SHP77 (cell line): ENCODE results near the gene CEP97.
A peak's percentile ranks its signal among the peaks of the same experiment; 100 is the strongest.
"Not testable (repeated sequence)": the region's sequence is repeated elsewhere in the genome, so short reads cannot be mapped to it uniquely, and the experiment has no call there.

Experiments used
- DNase-seq, 2 experiments: peaks; one replicate each; lab custom pipeline; 2025; lab: John Stamatoyannopoulos, UW

Gene CEP97

DNA sequence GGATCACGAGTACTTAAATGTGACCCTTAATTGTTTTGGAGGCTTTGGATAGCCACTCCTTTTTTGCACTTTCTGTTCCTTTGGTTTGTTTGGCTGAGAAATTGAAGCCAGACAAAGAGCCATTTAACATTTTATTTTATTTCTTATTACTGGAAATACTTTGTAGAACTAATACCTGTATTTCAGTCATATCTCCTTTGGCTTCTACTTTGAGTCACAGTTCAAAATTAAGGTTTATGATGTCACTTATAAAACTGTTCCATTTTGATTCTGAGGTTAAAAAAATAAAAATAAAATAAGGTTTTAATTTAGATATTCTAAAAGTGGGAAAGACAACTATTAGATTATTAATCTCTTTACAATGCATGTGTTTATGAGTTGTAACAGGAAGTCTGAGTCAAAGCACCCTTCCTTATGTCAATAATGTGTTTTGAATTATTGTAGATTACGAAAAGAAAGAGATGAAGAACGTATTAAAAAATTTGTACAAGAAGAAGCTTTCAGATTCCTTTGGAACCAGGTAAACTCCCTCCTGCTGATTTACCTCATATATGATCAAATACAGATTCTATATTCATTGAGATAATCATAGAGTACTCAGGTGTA lies 37.7 kb downstream of the CEP97 start:
- DNase-seq, result no peak

DNA sequence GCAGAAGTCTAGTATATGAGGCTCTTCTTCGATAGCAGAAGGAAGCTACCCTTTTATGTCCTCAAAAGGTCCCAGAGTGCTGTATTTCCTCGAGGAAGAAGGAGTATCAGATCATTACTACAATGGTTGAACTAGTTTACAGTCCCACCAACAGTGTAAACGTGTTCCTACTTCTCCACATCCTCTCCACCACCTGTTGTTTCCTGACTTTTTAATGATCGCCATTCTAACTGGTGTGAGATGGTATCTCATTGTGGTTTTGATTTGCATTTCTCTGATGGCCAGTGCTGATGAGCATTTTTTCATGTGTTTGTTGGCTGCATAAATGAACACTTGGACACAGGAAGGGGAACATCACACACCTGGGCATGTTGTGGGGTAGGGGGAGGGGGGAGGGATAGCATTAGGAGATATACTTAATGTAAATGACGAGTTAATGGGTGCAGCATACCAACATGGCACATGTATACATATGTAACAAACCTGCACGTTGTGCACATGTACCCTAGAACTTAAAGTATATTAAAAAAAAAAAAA lies 53.4 kb downstream of the CEP97 start:
- DNase-seq, result not testable (repeated sequence)

DNA sequence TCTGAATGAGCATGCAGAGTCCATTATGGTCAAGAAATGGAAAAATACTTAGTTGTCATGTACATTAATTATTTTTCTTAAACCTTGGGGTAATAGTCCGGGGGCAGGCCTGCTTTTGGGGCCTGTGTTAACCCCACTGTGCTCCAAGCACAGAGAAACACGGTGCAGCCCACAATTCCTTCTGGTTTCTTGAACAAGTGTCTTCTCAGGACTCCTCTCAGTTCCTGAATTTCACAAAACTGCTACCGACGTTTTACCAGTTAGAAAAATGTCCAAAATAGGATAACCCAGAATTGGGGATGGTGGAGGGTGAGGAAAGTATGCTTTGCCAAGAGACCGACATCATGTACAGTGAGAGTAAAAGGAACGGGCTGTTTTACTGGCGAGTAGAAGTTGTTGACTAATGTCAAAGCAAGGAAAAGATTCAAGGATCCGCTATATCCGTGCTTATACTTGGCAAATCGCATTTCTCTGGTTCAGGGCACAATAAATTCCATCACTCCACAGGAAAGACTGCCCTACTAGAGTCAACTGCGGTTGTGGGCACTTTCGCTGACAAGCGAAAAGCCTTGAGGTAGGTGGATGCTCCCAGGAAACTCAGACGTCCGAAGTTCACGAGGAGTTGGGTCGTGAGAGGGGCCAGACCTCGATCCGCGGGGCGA lies 54.1 kb downstream of the CEP97 start:
- no peak for DNase-seq

DNA sequence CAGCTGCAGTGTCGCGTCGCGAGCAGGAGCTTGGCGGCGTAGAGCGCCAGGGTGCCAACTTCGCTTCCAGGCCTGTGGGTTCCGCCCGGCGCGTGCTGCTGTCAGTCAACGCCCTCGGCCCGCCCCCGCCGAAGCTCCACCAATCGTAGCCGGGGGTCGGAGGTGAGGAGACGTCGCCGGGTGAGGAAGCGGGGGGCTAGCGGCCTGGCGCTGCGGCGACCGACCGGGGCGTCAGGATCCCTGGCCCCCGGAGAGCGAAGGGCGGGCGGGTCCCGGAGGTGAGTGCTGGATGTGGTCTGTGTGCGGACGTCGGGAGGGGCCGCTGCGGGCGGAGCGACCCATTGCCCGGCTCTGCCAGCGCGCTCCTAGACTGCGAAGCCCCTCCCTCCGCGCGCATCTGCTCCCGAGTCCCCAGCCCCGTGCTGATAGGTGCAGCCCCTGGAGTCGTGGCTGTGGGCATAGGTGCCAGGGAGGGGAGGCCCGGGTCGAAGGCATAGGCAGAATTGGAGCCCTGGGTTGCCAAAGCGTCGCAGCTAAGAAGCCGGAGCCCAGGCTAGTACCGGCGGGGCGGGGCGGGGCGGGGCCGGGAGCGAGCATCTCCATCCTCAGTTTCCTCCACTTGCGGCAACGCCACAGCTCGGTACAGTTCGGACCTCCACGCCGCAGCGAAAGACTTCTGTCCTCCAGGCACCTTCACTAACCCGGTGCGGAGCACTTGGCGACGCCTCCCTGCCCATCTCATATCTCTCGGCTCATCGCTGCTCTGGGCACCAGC lies 54.8 kb downstream of the CEP97 start, which contains the start of gene NXPE3:
Gene NXPE3 (plus strand): TSS at position 165 of the 775 bp plus-strand sequence. CDS start 6,386 bp downstream, outside the sequence.
- DNase-seq, result peak; percentile 76 to 86

DNA sequence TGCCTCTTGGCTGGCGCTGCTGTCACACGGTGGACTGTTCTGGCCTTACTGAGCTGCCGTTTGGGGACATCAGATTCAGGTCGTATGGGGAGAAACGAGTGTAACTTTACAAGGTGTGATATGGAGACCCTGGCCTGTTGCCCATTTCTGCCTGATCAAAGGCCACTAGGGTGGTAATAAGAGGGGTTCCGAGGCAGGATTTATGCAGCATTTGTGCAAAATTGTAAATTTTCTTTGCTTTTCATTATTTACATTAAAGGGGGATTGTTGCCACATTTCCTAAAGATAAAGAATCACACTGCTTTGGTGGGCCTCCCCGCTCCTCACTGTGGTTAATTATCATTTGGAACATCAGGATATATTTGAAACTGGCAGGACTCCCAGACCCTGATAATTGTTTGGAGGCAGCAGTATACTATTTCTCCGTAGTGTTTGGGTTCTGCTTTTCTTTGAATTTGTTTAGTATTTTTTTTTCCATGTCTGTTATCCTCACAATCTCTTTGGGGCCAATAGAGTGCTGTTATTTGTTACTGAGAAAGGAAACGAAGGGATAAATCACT lies 55.5 kb downstream of the CEP97 start:
- DNase-seq, result no peak

DNA sequence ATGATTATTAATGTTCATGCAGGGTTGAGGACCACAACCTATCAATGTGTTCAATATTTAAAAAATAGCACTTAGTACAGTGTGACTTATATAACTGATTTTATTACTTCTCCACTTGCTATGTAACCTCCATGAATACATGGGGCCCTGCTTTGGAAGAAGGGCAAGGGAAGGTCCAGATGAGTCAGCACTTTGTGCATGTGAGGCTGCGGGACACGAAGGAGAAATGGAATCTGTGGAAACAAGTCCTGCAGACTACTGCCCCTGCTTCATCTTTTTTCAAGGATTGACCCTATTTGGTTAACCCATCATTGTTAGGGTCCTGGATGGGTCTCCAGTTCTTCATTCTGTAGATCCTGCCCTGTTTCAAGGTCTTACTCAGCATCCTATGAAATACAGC lies 56.2 kb downstream of the CEP97 start:
- DNase-seq, result peak; percentile 2 to 31

DNA sequence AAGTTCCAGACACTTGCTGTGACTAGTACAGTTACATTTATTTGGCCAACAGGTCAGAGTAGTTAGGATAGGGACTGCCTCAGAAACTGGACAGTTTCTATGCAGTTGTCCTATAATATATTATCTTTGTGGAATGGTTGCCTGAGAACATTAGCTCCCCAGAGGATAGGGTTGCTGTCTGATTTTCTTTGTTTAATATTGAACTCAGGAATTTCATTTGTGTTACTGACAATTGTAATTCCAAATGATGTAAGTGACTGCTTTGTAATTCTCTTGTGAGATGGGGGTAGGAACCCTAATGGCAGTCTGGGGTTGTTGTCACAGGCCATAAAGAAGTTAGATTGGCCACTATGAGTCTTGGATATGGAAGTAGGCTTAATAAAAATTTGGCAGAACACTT lies 56.8 kb downstream of the CEP97 start:
- no peak for DNase-seq

DNA sequence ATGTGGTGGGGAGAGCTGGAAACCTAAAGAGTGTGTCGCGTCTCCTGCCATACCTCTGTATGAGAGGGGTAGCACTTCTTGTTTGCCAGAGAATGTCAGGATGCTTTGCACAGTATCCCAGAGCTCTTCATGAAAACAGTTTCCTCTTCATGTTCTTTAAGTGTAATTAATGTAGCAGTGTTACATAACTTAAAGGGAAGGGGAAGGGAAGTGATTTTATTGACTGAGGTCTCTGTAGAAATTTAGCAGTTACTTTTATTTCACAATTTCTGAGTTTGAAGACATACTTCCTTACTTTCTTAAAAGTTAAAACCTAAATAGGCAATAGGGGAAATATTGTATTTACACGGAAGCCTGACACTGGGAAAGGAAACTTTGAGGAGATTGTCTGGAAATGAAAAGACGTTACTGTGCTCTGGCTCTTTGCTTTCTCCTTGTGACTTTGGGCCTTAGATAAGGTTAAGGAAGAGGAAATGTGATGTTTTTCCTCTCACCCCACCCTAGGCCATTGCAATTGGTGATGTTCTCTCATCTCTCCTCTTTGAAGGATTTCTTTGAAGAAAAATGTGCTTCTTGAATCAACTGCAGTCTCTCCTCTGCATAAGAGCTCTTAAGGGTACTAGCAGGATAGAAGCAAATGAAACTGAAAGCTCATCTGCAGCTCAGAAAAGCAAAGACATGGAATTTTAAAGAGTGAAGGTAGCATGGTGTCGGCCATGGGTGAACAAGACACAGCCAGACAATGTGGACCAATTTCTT lies 60.6 kb downstream of the CEP97 start:
- DNase-seq, result no peak

DNA sequence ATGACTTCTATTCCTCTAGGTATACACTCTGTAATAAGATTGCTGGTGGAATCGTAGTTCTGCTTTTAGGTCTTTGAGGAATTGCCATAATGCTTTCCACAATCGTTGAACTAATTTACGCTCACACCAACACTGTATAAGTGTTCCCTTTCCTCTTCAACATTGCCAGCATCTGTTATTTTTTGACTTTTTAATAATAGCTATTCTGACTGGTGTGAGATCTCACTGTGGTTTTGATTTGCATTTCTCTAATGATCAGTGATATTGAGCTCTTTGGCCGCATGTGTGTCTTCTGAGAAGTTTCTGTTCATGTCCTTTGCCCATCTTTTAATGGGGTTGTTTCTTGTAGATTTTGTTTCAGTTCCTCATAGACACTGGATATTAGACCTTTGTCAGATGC lies 67.4 kb downstream of the CEP97 start:
- no peak for DNase-seq

DNA sequence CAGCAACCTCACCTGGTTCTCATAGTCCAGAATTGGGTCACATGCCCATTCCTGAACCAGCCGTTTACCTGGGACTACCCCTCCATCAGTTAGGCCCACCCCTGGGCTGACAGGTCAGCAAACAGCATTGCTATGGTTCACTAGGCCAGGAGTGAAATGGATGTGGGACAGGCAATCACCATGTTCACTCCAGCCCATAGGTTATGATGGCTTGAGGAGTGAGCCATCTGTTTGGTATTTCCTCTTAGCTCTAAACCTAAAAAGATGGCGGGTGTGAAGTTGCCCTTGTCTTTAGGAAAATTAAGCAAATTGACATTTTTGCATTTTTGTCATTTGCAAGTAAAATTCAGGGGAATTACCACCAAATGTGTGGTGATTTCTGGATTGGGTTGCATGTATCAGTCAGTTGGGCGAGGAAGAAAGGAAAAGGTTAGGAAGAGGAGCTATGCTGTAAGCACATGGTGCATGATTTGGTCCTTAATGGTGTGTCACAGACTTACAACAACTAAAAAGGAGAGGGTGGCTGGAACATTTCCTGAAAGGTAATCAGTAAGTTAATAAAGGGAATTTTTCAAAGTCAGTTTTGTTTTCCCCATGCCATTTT lies 71.8 kb downstream of the CEP97 start:
- DNase-seq, result no peak

DNA sequence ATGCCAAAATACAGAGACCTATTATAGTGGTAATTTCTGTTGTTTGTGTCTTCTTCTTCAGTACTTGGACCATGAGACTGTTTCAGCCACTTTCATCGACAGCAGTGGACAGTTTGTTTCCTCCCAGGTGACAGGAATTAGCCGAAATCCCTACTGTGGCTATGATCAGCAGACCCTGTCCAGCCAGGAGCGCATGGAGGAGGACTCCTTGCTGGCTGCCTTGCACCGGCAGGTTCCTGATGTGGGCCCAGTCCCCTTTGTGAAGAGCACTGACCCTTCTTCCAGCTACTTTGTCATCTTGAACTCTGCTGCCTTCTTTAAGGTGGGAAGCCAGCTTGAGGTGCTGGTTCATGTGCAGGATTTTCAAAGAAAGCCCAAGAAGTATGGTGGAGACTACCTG lies 76.8 kb downstream of the CEP97 start:
- no peak for DNase-seq

DNA sequence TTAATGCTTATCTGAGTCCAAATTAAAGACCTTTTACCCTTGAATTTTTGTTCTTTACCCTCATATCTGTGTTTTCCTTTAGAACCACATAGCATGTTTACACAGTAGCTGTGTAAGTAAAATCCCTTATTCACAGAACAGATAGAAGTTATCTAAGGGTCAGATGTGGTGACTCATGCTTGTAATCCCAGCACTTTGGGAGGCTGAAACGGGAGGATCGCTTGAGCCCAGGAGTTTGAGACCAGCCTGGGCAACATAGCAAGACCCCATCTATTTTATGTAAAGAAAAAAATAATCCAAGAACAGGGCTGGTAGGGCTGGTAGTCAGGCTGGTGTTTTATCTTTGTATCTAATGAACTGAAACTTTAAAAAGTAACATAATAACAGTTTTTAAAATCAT lies 77.8 kb downstream of the CEP97 start:
- no peak for DNase-seq

DNA sequence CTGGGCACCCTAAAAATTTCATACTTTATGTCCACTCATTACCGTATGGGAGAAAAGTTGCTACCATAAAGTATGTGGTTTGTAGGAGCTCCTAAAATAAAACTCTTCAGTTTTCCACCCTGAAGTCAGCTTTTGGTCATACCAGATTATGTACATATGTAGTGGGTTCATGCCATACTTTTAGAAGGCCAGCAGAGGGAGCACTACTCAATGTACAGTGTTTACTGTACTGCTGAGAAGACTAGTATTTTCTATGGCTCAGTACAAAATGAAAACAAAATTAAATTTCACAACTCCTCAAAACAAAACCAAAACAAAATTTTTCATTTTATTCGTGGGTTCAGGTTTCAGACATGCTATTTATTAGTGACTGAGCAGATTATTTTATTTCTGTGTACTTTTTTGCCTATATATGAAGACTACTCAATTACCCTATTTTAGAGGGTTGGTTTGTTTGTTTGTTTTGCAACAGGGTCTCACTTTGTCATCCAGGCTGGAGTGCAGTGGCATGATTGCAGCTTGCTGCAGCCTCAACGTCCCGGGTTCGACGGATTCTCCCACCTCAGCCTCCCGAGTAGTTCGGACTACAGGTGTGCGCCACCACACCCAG lies 78.9 kb downstream of the CEP97 start:
- DNase-seq, result peak; percentile 57 to 68

DNA sequence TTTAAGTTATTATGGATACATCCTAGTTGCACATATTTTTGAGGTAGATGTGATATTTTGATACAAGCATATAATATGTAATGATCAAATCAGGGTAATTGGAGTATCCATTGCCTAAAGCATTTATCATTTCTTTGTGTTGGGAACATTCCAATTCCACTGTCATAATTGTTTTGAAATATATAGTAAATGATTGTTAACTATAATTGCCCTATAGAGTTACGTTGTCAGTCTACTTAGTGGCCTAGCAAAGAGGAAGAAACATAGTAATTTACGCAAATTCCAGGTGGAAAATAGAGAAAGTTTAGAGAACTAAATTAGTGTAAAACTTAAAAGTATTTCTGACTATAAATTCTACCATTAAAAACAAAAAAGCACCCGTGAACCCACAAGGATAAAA lies 79.5 kb downstream of the CEP97 start:
- DNase-seq, result no peak

DNA sequence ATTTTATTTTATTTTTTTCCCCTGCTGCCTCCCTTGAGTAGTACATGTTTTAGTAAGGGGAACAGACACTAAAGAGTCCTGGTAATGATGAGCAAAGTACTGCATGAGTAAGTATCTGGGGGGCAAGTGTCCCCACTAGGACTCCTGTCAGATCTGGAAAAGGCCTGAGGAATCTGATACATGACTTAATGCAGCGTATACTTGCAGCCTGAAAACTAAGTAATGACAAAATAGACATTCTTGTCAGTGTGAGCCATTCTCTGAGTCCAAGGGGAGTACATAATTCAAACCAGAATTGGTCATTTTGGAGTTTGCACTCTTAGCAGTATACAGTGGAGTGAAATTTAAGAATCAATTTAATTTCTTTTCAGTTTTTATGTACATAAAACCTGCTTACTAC lies 82.1 kb downstream of the CEP97 start:
- DNase-seq, result no peak

DNA sequence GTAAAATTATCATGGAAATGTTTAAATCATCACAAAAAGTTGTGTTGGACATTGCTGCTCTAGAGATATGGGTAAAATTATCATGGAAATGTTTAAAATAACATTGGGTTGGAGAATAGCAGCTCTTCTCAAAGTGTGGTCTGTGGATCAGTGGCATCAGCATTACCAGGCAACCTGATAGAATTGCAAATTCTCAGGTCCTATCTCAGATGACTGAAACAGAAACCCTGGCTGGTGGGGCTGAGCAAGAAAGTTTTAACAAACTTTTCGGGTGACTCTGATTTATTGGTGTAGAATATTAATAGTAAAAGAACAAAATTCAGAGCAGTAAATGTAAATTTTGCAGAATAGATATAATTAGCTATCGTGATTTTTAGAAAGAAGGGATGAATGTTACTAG lies 83.5 kb downstream of the CEP97 start:
- DNase-seq, result no peak

DNA sequence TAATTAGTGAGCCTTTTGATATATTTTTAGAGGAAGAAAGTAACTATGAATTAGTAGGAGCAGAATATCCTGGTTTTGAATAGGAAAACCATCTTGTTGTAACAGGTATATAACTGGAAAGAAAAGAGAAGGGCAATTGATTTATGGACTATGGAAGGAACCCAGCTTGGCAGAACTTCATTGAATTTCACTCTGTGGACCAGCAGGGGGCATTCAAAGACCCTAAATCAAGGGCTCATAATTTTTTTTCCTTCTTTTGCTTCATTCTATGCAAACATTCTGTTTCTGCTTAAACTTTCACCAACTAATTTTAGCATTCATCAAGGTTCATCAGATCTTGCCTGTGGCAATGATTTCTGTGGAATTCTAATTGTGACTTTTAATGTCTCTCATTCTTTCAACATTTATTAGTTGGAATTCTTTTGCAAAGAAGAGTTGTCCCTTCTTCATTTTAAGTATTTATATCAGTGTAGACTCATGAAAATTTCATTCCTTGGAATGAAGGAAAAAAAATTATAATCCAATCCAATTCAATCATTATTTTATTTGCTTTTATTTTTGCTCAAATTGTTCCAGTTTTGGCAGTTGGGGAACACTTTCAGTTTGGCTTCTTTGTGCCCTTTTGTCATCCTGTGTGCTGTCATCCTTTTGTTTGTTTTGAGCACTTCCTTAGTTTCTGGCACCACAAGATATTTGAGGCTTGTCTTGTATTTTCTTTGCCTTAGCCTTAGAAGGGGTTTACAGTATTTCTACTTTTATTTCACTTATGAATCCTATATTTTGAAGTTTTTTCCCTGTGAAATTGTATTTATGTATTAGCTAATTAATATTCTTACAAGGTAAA lies 85.0 kb downstream of the CEP97 start:
- DNase-seq, result peak in 1 of 2 experiments; percentile 5

DNA sequence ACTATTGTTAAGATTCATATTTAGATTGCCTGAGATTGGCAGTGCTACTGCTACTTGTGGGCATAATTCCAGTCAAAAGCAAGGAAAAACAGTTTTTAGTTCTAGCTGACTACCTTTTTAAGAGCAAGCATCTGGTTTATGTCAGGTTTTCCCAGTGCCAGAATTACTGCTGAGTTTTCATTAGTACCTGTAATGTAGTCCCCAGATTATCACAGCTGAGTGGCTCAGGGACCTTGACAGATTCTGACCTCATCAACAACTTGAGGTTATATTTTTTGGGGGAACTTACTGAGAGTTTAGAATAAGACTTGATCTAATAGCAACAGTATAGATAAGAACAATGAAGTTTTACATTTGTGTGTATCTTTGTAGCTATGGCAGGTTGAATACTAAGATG lies 85.6 kb downstream of the CEP97 start:
- DNase-seq, result no peak

DNA sequence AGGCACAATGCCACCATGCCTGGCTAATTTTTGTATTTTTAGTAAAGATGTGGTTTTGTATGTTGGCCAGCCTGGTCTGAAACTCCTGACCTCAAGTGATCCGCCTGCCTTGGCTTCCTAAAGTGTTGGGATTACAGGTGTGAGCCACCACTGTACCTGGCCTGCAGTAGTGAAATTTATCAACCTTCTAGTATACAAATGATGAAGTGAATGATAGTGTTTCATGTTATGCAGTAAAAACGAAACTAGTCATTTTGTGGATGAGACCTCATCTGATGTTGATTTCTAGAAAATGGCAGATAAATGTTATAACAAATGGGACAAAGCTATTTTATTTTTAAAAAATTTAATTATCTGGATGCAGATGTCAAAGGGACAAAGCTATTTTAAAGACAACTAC lies 87.5 kb downstream of the CEP97 start:
- DNase-seq, result no peak

DNA sequence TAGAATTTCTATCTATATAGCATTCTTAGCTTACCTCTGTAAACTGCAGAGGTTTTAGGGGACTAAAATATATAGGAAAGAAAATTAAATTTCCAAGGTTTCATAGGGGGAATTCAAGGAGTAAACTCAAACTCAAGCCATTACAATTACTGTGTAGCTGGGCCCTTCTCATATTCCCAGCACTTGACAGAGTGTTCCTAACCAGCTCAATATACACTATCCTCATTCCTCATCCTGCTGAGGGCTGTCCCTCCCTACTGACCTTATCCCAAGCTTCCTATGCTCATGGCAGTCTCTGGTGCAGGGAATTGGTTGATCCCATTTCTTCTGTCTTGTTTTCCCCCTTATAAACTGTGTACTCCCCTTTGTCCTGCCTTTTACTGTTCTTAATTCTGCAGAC lies 88.5 kb downstream of the CEP97 start:
- no peak for DNase-seq
